Activated CD8-positive, alpha-beta memory T cell treated with anti-CD3 and anti-CD28 coated beads for 48 hours (primary cell): Measurements from ENCODE around the gene CYP8B1.

Source experiments
- DNase-seq, 3 experiments: peaks; one replicate each; pipeline ENCODE4 v3.0.0-alpha.2; 2020; ENCODE audit warnings: low read depth in 2 of 3, low spot score in 2 of 3

Gene CYP8B1

DNA sequence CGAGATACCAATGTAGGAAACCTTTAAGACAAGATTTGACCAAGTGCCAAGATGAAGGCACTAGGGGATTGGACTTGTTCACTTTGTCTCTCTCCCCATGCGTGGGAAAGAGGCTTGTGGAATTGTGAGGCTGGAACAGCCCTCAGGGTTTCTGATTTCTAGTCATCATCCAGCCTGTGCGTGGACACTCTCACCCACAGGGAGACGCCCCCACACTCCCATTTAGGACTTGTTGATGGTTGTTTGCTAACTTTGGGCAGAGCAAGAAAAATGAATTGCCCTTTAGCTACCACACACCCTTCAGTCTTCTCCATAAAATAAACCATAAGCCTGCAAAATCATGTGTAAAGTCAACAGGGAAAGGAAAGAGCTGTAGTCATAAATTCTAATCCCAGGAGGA is 48.0 kb downstream of the CYP8B1 start:
- DNase-seq = no peak

DNA sequence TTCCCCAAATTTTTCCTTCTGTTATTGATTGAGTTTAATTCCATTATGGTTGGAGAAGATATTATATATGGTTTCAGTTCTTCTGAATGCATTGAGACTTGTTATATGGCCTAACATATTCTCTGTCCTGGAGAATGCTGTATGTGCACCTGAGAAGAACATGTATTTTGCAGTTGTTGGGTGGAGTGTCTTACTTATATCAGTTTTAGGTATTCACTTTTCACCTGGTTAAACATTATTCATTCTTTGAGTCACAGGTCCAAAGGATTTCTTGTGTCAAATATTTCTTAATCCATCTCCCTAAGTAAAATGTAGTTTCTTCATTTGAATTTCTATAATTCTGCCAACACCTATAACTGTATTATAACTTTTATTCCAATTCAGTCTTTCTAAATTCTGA is 48.7 kb downstream of the CYP8B1 start:
- DNase-seq = no peak

DNA sequence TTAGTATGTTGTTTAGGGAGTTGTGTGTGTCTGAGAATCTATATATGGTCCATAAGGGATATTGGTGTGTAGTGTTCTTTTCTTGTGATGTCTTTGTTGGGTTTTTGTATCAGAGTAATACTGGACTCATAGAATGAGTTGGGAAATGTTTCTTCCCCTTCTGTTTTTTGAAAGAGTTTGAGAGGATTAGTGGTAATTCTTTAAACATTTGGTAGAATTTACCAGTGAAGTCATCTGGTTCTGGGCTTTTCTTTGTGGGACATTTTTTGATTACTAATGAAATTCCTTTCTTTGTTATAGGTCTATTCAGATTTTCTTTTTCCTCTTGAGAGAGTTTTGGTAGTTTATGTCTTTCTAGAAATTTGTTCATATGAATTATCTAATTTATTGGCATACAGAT is 49.5 kb downstream of the CYP8B1 start:
- DNase-seq = no peak

DNA sequence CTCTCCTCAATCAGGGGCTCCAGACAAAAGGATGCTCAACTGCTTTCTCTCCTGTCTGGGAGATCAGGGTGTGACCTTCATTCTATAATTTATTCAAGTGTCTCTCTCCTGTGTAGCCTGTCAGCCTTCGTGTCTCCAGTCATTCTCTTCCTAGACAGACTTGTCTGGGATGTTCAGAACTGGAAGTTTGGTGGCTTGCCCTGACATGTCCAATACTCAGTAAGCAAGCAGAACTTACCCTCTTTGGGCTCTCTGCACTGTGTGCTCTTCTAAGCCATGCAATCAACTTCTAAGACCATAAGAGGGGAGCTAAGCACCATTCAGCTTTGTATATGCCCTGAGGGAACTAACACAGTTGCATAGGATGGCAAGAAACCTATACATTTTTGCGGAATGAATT is 52.3 kb downstream of the CYP8B1 start:
- no peak for DNase-seq

DNA sequence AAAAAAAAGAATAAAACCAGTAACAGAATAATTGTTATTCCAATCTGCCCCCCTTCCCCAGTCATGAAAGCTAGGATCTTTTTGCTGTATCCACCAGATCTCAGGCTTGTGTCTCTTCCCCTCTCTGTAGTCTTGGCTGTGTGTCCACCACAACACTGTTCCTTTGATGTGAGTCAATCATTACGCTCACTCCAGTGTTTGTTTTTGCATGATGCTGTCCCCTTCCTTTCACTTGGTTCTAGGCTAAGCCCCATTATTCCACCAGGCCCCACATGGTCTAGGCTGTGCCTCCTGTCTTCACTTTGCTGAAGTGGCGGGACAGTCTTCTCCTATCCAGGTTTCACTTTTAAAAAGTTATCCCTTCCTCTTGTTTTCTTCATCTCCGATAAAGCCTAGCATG is 52.9 kb downstream of the CYP8B1 start:
- no peak for DNase-seq
